ENCODE results near the gene TPRG1L. TPM values are rescaled to one million over a fixed set of nuclear protein-coding genes. Genes with fewer than 3 reads are reported as not detected.

TPRG1L gene
- total RNA-seq, 4 donors from 2014 or later, result 33.9 to 45.1 (median 40.0) TPM

DNA sequence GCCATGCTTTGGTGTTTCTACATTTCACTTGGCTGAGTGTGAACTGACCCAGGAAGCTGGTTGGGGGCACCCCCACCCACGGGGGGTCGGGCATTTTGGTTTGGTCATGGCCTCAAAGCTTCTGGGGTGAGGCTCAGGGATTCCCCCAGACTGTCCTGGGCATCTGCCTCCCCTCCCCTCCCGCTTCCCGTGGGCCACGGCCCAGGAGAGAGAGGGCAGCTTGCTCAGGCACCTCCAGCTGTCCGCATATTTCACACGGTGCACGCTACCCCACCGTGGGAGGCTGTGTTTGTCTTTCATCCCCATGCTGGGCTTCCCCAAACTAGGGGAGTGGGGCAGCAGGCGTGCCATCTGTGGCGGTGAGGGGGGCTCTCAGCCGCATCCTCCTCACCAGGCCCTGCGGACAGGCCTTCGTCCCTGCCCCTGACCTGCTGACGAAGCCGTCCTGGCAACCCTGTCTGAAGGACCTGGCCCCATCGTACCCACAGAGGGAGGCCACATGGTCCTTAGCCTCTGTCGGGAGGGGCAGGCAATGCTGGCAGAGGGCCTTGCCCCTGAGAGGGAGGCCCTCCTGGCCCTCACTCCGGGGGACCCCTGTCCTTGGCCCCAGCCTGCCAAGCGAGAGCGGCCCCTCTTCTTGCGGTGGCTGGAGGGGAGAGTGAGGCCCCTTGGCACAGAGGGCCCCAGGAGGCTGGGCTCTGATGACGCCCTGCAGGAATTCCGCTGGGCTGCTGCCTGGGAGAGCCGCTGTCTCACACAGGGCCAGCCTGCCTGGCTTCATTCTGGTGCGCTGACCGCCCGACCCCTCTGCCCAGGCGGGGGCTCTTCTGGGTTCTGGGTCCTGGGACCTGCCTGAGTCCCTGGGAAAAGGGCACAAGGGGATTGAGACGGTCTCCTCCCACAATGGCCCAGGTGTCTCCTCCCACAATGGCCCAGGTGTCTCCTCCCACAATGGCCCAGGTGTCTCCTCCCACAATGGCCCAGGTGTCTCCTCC is 49.6 kb downstream of the TPRG1L start:
- WGBS, 2 donors, result 46 to 48% methylated on average over 9 to 23 of the region's 30 CpGs
- Histone ChIP-seq H3K36me3 (no peaks in the 10 kb centered on the region), H3K4me1 (peaks cover 0 to 6% of the 10 kb centered on the region in 2 donors), H3K27ac (no peak overlapping the region), H3K27me3 (no peaks in the 10 kb centered on the region), H3K4me3 (replicated peaks in 1 of 3) (no peak overlapping the region), H3K9me3 (no peaks in the 10 kb centered on the region)
- DNase-seq, result peak; percentile 33 to 47
- intact Hi-C loops (cut with DNase I), result no loop called here
- TF ChIP-seq, protein P1, sequence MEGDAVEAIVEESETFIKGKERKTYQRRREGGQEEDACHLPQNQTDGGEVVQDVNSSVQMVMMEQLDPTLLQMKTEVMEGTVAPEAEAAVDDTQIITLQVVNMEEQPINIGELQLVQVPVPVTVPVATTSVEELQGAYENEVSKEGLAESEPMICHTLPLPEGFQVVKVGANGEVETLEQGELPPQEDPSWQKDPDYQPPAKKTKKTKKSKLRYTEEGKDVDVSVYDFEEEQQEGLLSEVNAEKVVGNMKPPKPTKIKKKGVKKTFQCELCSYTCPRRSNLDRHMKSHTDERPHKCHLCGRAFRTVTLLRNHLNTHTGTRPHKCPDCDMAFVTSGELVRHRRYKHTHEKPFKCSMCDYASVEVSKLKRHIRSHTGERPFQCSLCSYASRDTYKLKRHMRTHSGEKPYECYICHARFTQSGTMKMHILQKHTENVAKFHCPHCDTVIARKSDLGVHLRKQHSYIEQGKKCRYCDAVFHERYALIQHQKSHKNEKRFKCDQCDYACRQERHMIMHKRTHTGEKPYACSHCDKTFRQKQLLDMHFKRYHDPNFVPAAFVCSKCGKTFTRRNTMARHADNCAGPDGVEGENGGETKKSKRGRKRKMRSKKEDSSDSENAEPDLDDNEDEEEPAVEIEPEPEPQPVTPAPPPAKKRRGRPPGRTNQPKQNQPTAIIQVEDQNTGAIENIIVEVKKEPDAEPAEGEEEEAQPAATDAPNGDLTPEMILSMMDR (IDR thresholded peaks at IDR 0.05), result no peak

DNA sequence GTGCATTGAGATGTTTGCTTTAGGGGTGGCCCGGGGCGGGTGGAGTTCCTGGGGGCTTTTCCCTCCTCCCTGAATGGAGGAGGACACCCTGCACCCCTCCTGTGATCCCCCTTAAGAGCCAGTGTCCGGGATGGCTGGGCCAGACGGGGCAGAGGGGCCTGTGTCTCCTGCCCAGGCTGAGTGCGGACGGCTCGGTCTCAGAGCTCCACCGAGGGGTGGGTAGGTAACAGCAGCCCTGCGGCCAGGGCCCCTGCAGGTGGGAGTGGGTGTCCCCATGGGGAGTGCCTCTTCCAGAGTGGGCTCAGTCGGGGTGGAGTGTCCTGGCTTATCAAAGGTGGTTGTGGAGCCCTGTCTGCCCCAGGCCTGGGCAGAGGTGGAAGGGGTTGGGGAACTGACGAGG is 50.6 kb downstream of the TPRG1L start:
- TF ChIP-seq, protein P1 (IDR thresholded peaks at IDR 0.05), result no peak
- no peak for TF ChIP-seq POLR2A (IDR thresholded peaks at IDR 0.05)
- H3K4me1 ChIP-seq, result peaks cover 0 to 5% of the 10 kb centered on the region in 2 donors
- no peak for DNase-seq
- no peaks in the 10 kb centered on the region for H3K36me3 ChIP-seq
- H3K9me3 ChIP-seq, result no peaks in the 10 kb centered on the region
- H3K27me3 ChIP-seq, result no peaks in the 10 kb centered on the region
- no peak overlapping the region for H3K27ac ChIP-seq
- H3K4me3 ChIP-seq (replicated peaks in 1 of 3), result no peak overlapping the region
- WGBS, 2 donors, result 53 to 66% methylated on average over 4 to 11 of the region's 11 CpGs
- intact Hi-C loops (cut with DNase I), result no loop called here

DNA sequence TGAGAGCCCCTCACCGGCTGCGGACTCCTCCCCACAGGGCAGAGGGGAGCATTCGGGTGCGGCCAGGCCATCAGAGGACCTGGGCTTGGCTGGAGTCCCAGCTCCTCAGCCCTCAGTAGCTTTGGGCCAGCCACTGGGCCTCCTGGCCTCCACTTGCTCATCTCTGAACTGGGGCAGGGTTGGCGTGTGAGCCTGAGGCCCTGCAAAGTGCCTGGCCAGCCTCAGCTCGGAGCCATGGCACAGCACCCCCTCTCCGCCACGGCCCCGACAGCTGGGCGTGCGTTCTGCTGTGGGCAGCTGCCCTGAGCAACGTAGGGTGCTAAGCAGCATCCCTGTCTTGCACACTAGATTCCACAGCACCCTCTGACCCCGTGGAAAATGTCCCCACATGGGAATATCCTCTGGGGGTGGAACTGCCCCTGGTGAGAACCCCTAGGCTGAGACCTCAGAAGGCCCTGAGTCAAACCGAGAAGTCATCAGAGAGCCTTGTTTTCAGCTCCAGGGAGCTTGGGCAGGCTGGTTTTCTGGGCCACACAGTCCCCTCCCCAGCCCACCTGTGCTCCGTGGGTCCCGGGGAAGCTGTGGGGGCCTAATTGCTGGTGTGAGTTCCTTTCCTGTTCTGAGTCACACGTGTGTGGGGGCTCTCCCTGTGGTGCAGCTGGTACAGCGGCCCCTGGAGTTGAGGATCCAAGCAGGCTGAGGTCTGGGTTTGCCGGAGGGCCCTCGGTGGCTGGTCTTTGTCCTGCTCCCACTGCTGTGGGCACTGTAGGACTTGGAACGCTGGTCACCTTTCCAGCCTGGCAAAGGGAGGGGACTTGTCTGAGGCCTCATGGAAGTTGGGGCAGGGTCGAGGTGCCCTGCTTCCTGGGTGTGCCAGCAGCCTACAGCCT is 52.0 kb downstream of the TPRG1L start:
- no peaks in the 10 kb centered on the region for H3K9me3 ChIP-seq
- no peak for DNase-seq
- no peak overlapping the region for H3K27ac ChIP-seq
- no peak for TF ChIP-seq POLR2A (IDR thresholded peaks at IDR 0.05)
- no peak overlapping the region for H3K4me3 ChIP-seq (replicated peaks in 1 of 3)
- intact Hi-C loops (cut with DNase I), result no loop called here
- WGBS, 2 donors, result 72 to 75% methylated on average over 10 to 12 of the region's 22 CpGs
- H3K4me1 ChIP-seq, result peaks cover 0 to 5% of the 10 kb centered on the region in 2 donors
- no peaks in the 10 kb centered on the region for H3K36me3 ChIP-seq
- H3K27me3 ChIP-seq, result no peaks in the 10 kb centered on the region

DNA sequence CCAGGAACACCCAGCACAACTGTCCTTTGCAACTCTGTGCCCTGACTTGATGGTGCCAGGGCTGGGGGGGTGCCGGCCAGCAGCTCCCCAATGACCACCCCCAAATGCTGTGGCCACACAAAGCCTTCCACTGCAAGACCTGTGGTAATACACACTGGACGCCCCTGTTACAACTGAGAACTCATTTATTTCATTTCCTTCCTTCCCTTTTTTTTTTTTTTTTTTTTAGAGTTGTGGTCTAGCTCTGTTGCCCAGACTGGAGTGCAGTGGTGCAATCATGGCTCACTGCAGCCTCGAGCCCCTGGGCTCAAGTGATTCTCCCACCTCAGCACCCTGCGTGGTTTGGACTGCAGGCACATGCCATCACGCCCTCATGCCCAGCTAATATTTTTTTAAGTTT is 52.7 kb downstream of the TPRG1L start:
- Histone ChIP-seq H3K4me3 (replicated peaks in 1 of 3) (no peak overlapping the region), H3K27me3 (no peaks in the 10 kb centered on the region), H3K36me3 (no peaks in the 10 kb centered on the region), H3K4me1 (peaks cover 0 to 5% of the 10 kb centered on the region in 2 donors), H3K9me3 (no peaks in the 10 kb centered on the region), H3K27ac (no peak overlapping the region)
- TF ChIP-seq POLR2A (IDR thresholded peaks at IDR 0.05), result no peak
- TF ChIP-seq, protein P1 (IDR thresholded peaks at IDR 0.05), result no peak
- 52 to 61% methylated on average over 5 of the region's 5 CpGs for WGBS, 2 donors
- no peak for DNase-seq
- intact Hi-C loops (cut with DNase I), result no loop called here

DNA sequence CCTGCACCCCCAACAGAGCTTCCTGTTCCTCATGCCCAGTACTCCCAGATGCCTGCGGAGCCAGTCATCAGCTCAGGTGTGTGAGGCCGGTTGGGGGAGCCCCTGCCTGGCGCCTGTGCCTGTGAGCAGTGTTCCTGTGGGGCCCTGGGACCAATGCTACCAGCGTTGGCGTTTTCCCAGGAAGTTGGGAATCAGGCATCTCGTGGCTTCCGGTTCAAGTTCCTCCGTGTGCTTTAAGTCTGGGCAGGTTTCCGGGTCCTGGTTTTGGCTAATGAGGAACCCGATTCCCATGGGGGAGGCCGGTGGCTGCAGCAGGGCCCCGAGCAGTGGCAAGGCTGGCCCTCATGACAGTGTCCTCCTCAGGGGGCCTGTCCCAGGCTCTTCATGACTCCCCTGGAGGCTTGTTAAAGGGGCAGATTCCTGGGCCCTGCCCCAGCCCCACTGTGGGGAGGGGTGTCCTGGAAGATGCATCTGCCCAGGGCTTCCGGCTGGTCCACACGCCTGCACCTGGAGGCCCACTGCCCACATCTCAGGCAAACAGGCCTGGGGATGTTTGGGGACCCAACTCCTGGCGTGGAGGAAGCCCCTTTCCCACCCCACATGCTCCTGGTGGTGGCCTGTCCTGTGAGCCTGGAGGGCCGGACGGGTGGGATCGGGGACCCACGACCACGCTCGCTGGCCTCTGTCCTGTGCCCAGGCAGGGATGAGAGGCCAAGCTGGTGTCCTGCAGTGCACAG is 53.7 kb downstream of the TPRG1L start:
- intact Hi-C loops (cut with DNase I), result no loop called here
- Histone ChIP-seq H3K36me3 (no peaks in the 10 kb centered on the region), H3K4me3 (replicated peaks in 1 of 3) (no peak overlapping the region), H3K27ac (no peak overlapping the region), H3K27me3 (no peaks in the 10 kb centered on the region), H3K9me3 (no peaks in the 10 kb centered on the region), H3K4me1 (peaks cover 0 to 5% of the 10 kb centered on the region in 2 donors)
- 82% methylated on average over 16 of the region's 21 CpGs; no CpG with 5 or more reads in 1 of the 2 donors for WGBS, 2 donors
- TF ChIP-seq POLR2A (IDR thresholded peaks at IDR 0.05), result no peak
- TF ChIP-seq, protein P1 (IDR thresholded peaks at IDR 0.05), result no peak
- DNase-seq, result no peak
